ENCODE results near the gene MEIOSIN. TPM values are rescaled to one million over a fixed set of nuclear protein-coding genes. Genes with fewer than 3 reads are reported as not detected.

Gene MEIOSIN
- total RNA-seq, 1 donor from 2014 or later = not detected

DNA sequence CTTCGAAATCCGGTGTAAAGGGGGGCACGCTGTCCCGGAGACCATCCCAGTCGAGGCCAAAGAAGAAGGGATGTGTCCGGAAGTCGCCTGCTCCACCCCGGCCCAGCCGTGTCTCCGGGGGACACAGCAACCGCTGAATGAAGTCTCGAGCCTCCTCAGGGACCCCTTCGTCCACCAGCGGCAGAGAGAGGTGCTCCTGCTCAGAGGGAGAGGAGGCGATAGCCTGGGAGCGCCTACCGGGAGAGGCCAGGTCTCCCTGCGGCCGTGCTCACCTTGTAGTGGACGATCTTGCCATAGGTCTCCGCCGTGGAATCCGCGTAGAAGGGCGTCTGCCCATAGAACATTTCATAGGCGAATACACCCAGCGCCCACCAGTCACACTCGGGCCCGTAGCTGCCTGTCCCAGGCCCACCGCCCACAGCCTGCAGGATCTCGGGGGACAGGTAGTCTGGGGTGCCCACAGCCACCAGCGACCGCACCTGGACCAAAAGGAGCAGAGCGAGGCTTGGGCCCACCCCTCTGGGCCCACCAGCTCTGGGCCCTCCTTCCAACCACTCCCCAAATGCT, 44.2 kb downstream of the MEIOSIN start:
- FAIRE-seq (no peak), DNase-seq (ENCODE audit: low spot score in 2 of 2) (no peak)

GRCh38 chr19:45778010-45778661, 44.9 kb downstream of the MEIOSIN start:
- FAIRE-seq (no peak), DNase-seq (ENCODE audit: low spot score in 2 of 2) (no peak)

DNA sequence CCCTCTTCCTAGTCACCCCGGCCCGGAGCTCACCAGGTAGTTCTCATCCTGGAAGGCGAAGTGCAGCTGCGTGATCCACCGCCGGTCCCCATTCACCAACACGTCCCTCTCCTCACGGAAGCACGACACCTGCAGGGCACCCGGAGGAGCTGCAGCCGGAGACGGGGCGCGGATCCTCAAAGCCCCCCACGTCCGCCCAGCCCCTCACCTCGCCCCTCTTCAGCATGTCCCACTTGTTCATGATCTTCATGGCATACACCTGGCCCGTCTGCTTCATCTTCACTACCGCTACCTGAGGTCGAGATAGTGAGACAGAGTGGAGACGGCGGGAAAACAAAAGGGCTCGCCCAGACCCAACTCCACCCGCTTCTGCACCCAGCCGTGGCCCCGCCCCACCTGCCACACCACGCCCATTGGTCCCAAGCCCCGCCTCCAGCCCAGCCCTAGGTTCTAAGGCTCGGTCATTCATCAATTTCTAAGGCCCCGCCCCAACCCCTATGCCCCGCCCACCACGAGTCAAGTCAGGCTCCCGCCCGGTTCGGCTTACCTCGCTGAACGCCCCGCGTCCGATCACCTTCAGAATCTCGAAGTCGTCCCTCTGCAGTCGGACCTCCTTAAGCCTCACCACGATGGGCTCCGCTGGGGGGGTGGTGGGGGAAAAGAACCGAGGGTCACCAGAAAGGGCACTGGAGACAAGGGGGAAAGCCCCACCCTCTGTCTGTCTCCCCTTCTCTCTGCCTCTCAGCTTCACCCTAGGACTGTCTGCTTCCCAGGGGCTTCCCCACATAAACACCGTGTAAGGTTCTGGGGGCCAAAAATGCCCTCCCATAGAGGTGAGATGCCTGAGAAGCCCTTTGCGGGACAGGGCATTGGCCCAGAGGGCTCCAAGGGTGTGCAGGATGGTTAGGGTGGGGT, 46.2 kb downstream of the MEIOSIN start:
- FAIRE-seq = no peak
- DNase-seq (ENCODE audit: low spot score in 2 of 2) = peak; percentile 25 to 70

DNA sequence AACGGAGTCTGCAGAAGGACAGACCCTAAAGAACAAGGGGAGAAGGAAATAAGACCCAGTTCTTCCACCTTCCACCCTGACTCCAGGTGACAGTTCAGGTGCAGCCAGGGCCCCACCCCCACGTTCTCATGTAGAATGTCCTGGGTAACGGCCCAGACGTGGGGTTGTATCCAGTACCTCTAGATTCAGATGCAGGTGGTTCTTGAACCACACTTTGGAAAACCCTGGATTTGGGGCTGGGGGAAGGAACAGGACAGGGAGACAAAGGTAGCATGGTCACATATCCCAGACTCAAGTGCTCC, 46.9 kb downstream of the MEIOSIN start:
- DNase-seq (ENCODE audit: low spot score in 2 of 2) (peak in 1 of 2 donors; percentile 12), FAIRE-seq (no peak)

GRCh38 chr19:45780448-45781213, 47.4 kb downstream of the MEIOSIN start:
- FAIRE-seq (no peak), DNase-seq (ENCODE audit: low spot score in 2 of 2) (peak in 1 of 2 donors; percentile 35)

- peak in 1 of 2 donors; percentile 47 for DNase-seq (ENCODE audit: low spot score in 2 of 2)
- FAIRE-seq = no peak
Measured at GRCh38 chr19:45781214-45782161, 48.2 kb downstream of the MEIOSIN start.

DNA sequence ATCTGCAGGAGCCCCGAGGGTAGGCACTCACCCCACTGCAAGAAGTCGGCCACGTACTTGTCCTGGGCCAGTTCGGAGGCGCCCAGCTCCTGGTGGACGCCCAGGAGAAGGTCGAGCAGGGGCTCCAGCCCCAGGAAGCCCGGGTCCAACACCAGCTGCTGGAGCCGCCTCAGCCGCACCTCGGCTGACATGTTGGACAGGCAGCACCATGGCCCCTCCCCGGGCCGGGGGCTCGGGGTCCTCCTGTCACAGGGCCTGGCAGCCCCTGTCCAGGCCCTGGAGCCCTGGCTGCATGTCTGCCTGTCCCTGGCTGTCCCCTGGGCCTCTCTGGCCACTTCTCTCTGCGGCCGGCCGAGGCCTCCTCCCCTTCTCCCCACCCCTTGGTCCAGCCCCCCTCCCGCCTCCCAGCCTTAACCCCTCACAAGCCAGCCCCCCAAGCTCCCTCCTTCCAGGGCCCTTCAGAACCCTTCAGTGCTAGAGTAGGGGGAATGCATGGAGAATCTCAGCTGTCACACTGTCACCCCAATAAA, 49.0 kb downstream of the MEIOSIN start, which contains the start of gene DMPK:
Gene DMPK, minus strand, starts transcription at position 329 of the 530 bp plus-strand sequence. Its CDS starts 138 bp downstream, at position 191.
- no peak for FAIRE-seq

GRCh38 chr19:45782820-45783785, 49.9 kb downstream of the MEIOSIN start:
- peak in 1 of 2 donors; percentile 51 for DNase-seq (ENCODE audit: low spot score in 2 of 2)
- no peak for FAIRE-seq

More for the DNA sequence above, 49.0 kb downstream of the MEIOSIN start, which contains the start of gene DMPK:
- DNase-seq (ENCODE audit: low spot score in 2 of 2) = peak in 1 of 2 donors; percentile 69

DNA sequence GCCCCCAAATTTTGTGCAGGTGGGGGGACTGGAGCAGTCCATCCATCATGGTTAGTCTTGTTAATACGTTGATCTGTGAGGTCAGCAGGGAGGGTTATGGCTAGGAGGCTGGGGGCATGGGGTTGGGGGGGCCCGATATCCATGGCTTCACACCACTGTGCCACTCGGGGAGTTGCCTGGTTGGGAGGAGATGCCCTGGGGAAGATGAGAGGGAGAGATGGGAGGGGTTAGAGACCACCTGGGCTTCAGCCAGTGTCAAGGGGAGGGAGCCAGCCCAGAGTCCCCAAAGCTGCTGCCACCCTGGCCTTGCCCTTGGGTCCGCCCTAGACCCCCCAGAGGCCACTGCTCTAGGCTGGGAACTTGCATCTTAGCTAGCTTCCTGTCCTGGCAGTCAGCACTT, 50.9 kb downstream of the MEIOSIN start:
- DNase-seq (ENCODE audit: low spot score in 2 of 2) (peak in 1 of 2 donors; percentile 23), FAIRE-seq (no peak)

GRCh38 chr19:45785097-45785496, 51.9 kb downstream of the MEIOSIN start:
- FAIRE-seq = no peak
- DNase-seq (ENCODE audit: low spot score in 2 of 2) = peak in 1 of 2 donors; percentile 26

DNA sequence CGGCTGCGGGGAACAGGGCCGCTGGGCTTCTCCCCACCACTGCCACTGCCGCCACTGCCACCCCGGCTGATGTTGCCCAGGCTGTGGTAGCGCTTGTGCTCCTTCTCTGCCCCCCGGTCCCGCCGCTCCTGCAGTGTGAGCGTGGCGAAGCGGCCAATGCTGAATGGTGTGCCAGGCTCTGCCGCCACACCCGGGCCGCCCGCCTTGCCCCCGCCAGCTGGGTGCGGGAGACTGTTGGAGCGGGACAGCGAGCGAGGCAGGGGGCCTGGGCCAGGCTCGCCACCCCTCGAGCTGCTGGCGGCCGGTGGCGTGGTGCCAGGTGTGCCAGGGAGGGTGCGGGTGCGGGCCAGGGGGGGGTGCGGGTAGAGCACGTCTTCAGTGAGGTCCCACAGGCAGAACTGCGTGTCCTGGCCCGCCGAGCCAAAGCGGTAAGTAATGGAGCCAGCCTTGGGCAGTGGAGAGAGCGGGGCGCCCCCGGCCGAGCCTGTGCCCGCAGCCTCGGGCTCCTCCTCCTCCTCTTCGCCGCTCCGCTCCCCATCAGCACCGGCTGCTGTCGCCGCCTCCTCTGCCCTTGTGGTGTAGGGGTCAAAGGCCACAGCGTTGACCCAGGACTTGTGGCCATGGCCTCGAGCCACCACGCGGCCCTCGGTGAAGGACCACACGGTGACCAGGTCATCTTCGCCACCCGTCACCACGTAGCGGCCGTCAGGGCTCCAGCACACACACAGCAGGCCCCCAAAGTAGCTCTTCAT, 52.7 kb downstream of the MEIOSIN start:
- FAIRE-seq (no peak), DNase-seq (ENCODE audit: low spot score in 2 of 2) (peak in 1 of 2 donors; percentile 19)

- FAIRE-seq (no peak), DNase-seq (ENCODE audit: low spot score in 2 of 2) (peak in 1 of 2 donors; percentile 27)
Measured at GRCh38 chr19:45786533-45786894, 53.3 kb downstream of the MEIOSIN start.

DNA sequence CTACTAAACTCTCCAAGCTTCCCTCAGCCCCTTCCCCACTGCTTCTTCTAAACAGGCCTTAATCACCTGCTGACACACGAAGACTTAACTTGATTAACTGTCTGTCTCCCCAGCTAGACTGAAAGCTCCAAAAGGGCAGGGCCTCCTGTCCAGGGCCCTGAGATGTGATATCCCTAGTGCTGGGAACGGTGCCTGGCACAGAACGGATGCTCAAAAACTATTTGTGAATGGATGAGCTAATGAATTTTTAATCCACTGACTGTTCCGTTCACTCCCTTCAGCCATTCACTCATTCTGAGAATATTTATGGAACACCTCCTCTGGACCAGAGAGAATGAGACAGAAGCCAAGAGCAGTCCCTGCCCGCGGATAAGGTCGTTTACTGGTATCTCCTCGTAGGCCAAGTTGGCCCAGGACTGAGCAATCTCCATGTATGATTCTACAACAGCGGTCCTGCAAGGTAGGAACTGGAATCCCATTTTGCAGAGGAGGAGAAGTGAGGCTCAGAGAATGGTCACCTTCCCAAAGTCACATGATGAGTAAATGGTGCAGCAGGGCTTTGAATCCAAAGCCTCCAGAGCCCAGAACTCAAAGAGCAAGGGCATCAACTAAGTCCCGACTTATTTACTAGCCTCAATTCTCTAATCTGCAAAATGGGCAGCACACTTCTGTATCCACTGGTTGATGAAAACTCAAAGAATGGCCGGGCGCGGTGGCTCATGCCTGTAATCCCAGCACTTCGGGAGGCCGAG, 56.0 kb downstream of the MEIOSIN start:
- FAIRE-seq = no peak

GRCh38 chr19:45790942-45791341, 57.7 kb downstream of the MEIOSIN start:
- DNase-seq (ENCODE audit: low spot score in 2 of 2) (peak; percentile 35 to 46), FAIRE-seq (no peak)

More for the DNA sequence above, 56.0 kb downstream of the MEIOSIN start:
- DNase-seq (ENCODE audit: low spot score in 2 of 2) = no peak

GRCh38 chr19:45791744-45792469, 58.7 kb downstream of the MEIOSIN start:
- FAIRE-seq (no peak), DNase-seq (ENCODE audit: low spot score in 2 of 2) (peak in 1 of 2 donors; percentile 14)
